ENCODE data around the gene C19orf67.

The C19orf67 gene

GRCh38 chr19:14110650-14111049 is 25.1 kb upstream of the C19orf67 start:
- no peak for DNase-seq (ENCODE audit: low read depth in 2 of 2)

- DNase-seq (ENCODE audit: low read depth in 2 of 2), result no peak
These were observed 22.2 kb upstream of the C19orf67 start for GRCh38 chr19:14107581-14108461.

GRCh38 chr19:14106840-14107239 is 21.3 kb upstream of the C19orf67 start:
- DNase-seq (ENCODE audit: low read depth in 2 of 2), result no peak

- no peak for DNase-seq (ENCODE audit: low read depth in 2 of 2)
These were observed 20.1 kb upstream of the C19orf67 start for GRCh38 chr19:14105680-14106079.

GRCh38 chr19:14103310-14103709 is 17.7 kb upstream of the C19orf67 start:
- DNase-seq (ENCODE audit: low read depth in 2 of 2), result no peak

GRCh38 chr19:14102756-14103155 is 17.2 kb upstream of the C19orf67 start:
- DNase-seq (ENCODE audit: low read depth in 2 of 2), result no peak

- DNase-seq (ENCODE audit: low read depth in 2 of 2), result no peak
These were observed 16.6 kb upstream of the C19orf67 start for GRCh38 chr19:14102102-14102696.

- no peak for DNase-seq (ENCODE audit: low read depth in 2 of 2)
These were observed 15.5 kb upstream of the C19orf67 start for GRCh38 chr19:14101003-14101545.

GRCh38 chr19:14097532-14098151 is 12.1 kb upstream of the C19orf67 start:
- no peak for DNase-seq (ENCODE audit: low read depth in 2 of 2)

- DNase-seq (ENCODE audit: low read depth in 2 of 2), result no peak
These were observed 10.8 kb upstream of the C19orf67 start for GRCh38 chr19:14096272-14096992.

- DNase-seq (ENCODE audit: low read depth in 2 of 2), result no peak
These were observed 9.3 kb upstream of the C19orf67 start for GRCh38 chr19:14094854-14095253.

- DNase-seq (ENCODE audit: low read depth in 2 of 2), result no peak
These were observed 7.7 kb upstream of the C19orf67 start for GRCh38 chr19:14093117-14093823.

GRCh38 chr19:14091813-14092462 is 6.4 kb upstream of the C19orf67 start:
- DNase-seq (ENCODE audit: low read depth in 2 of 2), result no peak

GRCh38 chr19:14091081-14091812 is 5.7 kb upstream of the C19orf67 start:
- no peak for DNase-seq (ENCODE audit: low read depth in 2 of 2)

GRCh38 chr19:14090509-14091080 is 5.0 kb upstream of the C19orf67 start, which contains the start of gene SAMD1:
Gene SAMD1 (minus strand): TSS chr19:14090751.
- DNase-seq (ENCODE audit: low read depth in 2 of 2), result peak; percentile 69 to 73

GRCh38 chr19:14089662-14090508 is 4.3 kb upstream of the C19orf67 start:
- DNase-seq (ENCODE audit: low read depth in 2 of 2), result no peak

- DNase-seq (ENCODE audit: low read depth in 2 of 2), result no peak
These were observed 3.8 kb upstream of the C19orf67 start for GRCh38 chr19:14089412-14089661.

- no peak for DNase-seq (ENCODE audit: low read depth in 2 of 2)
These were observed 3.2 kb upstream of the C19orf67 start for GRCh38 chr19:14088634-14089411.

Data from stimulated activated CD4-positive, alpha-beta T cell treated with anti-CD3 and anti-CD28 coated beads, Interleukin-1b, Interleukin-23, amount 100 ng/mL, for 1 hour (primary cell).